ENCODE measurements around the gene ETV5. TPM values are rescaled to one million over a fixed set of nuclear protein-coding genes. Genes with fewer than 3 reads are reported as not detected.

ETV5 gene
- 1 to 10 TPM; 1.7 to 6.7 (median 5.0) TPM for total RNA-seq

- H3K27ac ChIP-seq = peak within 1 kb of the TSS; percentile 74 to 90 (median 82)
- TF ChIP-seq CTCF (IDR thresholded peaks at IDR 0.05) = peak in 2 of 6 experiments; percentile 11 to 16
- peak in 3 of 4 donors; percentile 37 to 84 (median 59) for TF ChIP-seq POLR2A (IDR thresholded peaks at IDR 0.05)
- H3K4me3 ChIP-seq = peak within 1 kb of the TSS; percentile 59 to 86 (median 70)
- DNase-seq = peak; percentile 90
- no peaks in the 10 kb centered on the region for H3K36me3 ChIP-seq
- peaks cover 0 to 50% (median 21%) of the 10 kb centered on the region in 3 donors for H3K4me1 ChIP-seq
- no peaks in the 10 kb centered on the region for H3K9me3 ChIP-seq
- intact Hi-C loops (cut with DNase I) = no loop called here
- peaks cover 0 to 62% (median 0%) of the 10 kb centered on the region in 4 donors for H3K27me3 ChIP-seq
- WGBS, 2 donors = 0 to 2% methylated on average over 23 to 25 of the region's 63 CpGs
These were observed at the start of gene ETV5 for GRCh38 chr3:186108941-186109865. Gene ETV5, minus strand, starts transcription at chr3:186109089. Its CDS starts 3,221 bp downstream, at chr3:186105868.

- Histone ChIP-seq H3K36me3 (no peaks in the 10 kb centered on the region), H3K27ac (no peak overlapping the region), H3K4me1 (no peaks in the 10 kb centered on the region), H3K27me3 (peaks cover 0 to 7% (median 0%) of the 10 kb centered on the region in 4 donors), H3K4me3 (no peak overlapping the region), H3K9me3 (no peaks in the 10 kb centered on the region)
- intact Hi-C loops (cut with DNase I) = no loop called here
- no peak for DNase-seq
- no peak for TF ChIP-seq POLR2A (IDR thresholded peaks at IDR 0.05)
- no peak for TF ChIP-seq CTCF (IDR thresholded peaks at IDR 0.05)
- 61 to 83% methylated on average over 2 of the region's 2 CpGs for WGBS, 2 donors
These were observed 45.8 kb upstream of the ETV5 start for GRCh38 chr3:186154641-186155040.

DNA sequence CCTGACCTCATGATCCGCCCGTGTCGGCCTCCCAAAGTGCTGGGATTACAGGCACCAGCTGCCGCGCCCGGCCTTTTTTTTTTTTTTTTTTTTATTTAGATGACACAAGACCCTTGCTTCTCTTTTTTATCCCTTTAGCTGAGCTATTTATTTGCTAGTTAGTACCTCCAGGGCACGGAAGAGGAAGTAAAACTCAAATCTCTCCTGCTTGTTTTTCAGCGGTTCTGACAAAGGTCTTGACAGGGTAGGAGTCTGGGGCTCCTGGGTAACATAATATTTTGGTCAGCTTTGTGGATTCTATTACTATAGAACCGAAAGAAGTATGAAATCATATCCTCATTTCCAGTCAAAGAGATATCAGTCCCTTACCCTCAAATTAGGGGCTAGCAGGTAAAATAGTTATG lies 44.0 kb upstream of the ETV5 start:
- no peak for DNase-seq
- 52 to 56% methylated on average over 9 of the region's 9 CpGs for WGBS, 2 donors
- no peaks in the 10 kb centered on the region for H3K36me3 ChIP-seq
- no peaks in the 10 kb centered on the region for H3K9me3 ChIP-seq
- TF ChIP-seq POLR2A (IDR thresholded peaks at IDR 0.05) (no peak), CTCF (IDR thresholded peaks at IDR 0.05) (no peak)
- intact Hi-C loops (cut with DNase I) = no loop called here
- H3K27me3 ChIP-seq = peaks cover 0 to 7% (median 0%) of the 10 kb centered on the region in 4 donors
- H3K4me1 ChIP-seq = no peaks in the 10 kb centered on the region
- H3K27ac ChIP-seq = no peak overlapping the region
- no peak overlapping the region for H3K4me3 ChIP-seq

DNA sequence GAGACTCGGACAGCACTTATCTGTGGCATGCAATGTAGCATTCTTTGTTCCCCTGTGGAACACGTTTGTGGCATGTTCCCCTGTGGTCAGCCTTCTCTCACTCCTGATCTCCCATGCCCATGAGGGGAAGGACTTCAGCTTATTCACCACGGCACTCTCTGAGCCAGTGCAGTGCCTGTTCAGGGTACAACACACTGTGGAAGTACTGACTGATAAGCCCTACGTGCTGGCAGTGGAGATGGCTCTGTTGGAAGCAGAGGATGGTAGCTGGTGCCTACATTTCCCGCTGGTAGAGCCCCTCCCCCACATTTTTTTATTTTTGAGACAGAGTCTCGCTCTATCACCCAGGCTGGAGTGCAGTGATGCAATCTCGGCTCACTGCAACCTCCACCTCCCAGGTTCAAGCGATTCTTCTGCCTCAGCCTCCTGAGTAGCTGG lies 43.5 kb upstream of the ETV5 start:
- Histone ChIP-seq H3K4me3 (no peak overlapping the region), H3K36me3 (no peaks in the 10 kb centered on the region), H3K27me3 (peaks cover 0 to 7% (median 0%) of the 10 kb centered on the region in 4 donors), H3K27ac (no peak overlapping the region), H3K9me3 (no peaks in the 10 kb centered on the region), H3K4me1 (no peaks in the 10 kb centered on the region)
- TF ChIP-seq CTCF (IDR thresholded peaks at IDR 0.05) = no peak
- TF ChIP-seq POLR2A (IDR thresholded peaks at IDR 0.05) = no peak
- DNase-seq = no peak
- intact Hi-C loops (cut with DNase I) = no loop called here
- 73 to 78% methylated on average over 7 to 8 of the region's 8 CpGs for WGBS, 2 donors

Data from esophagus squamous epithelium (tissue), 5 donors.